Naive thymus-derived CD4-positive, alpha-beta T cell (primary cell): ENCODE measurements around the gene ARNT2. TPM values are rescaled to one million over a fixed set of nuclear protein-coding genes. Genes with fewer than 3 reads are reported as not detected.

ENCODE experiments used
- ATAC-seq: fragments of 150-1000 bp; cut with Tn5 transposase; 2 replicates; pipeline ENCODE4 v1.10.0; 2021; ENCODE audit warnings: mild to moderate bottlenecking, moderate library complexity
- CTCF ChIA-PET: fragments of 350-600 bp; sonication (Branson Sonifier 250); formaldehyde crosslinking; loops from one replicate; lab custom pipeline; 2021; ENCODE audit warnings: antibody characterized with exemption; lab: Charles Lee
- POLR2A ChIA-PET: fragments of 350-600 bp; sonication (Branson Sonifier 250); formaldehyde crosslinking; loops from one replicate; lab custom pipeline; 2021; ENCODE audit warnings: antibody characterized with exemption, inconsistent platforms; lab: Charles Lee
- DNase-seq, 9 donors: peaks; one replicate each; pipeline versions ENCODE4 v3.0.0 to v3.0.0-alpha.2; 2020 to 2022; ENCODE audit warnings: mixed read lengths in 1 of 9
- H3K27ac ChIP-seq: one replicate; pipeline ENCODE4 v1.7.0; 2013; ENCODE audit warnings: mild to moderate bottlenecking, low read depth, low read length, moderate library complexity
- H3K27me3 ChIP-seq, 2 donors: one replicate each; pipeline ENCODE4 v1.7.0; 2013; ENCODE audit warnings: low read length in 2 of 2, mild to moderate bottlenecking in 2 of 2, moderate library complexity in 2 of 2; ENCODE audit not compliant: control insufficient read depth in 2 of 2, insufficient read depth in 2 of 2
- H3K36me3 ChIP-seq, 3 experiments: 1 replicate in 2 of 3; 2 replicates in 1 of 3; pipeline ENCODE4 v1.7.0; 2013; ENCODE audit warnings: low read length in 3 of 3, mild to moderate bottlenecking in 3 of 3, moderate library complexity in 1 of 3; ENCODE audit not compliant: insufficient read depth in 3 of 3, control insufficient read depth in 2 of 3
- H3K4me1 ChIP-seq, 2 donors: one replicate each; pipeline ENCODE4 v1.7.0; 2013; ENCODE audit warnings: low read length in 2 of 2, mild to moderate bottlenecking in 2 of 2, moderate library complexity in 1 of 2; ENCODE audit not compliant: control insufficient read depth in 2 of 2, insufficient read depth in 2 of 2
- H3K4me3 ChIP-seq: 2 replicates; pipeline ENCODE4 v1.7.0; 2013; ENCODE audit warnings: mild to moderate bottlenecking, low read length
- H3K9me3 ChIP-seq, 3 experiments: 1 replicate in 2 of 3; 2 replicates in 1 of 3; pipeline ENCODE4 v1.7.0; 2013; ENCODE audit warnings: low read length in 3 of 3; ENCODE audit not compliant: control insufficient read depth in 2 of 3
- H3K27ac Mint-ChIP-seq, 9 donors: one replicate each; pipeline ENCODE4 v1.8.0; 2020 to 2022; ENCODE audit warnings: mixed read lengths in 9 of 9, mild to moderate bottlenecking in 8 of 9, moderate library complexity in 5 of 9, inconsistent platforms in 2 of 9
- H3K27me3 Mint-ChIP-seq, 5 donors: one replicate each; pipeline ENCODE4 v1.8.0; 2021 to 2022; ENCODE audit warnings: mixed read lengths in 5 of 5, mild to moderate bottlenecking in 1 of 5
- H3K36me3 Mint-ChIP-seq, 5 donors: one replicate each; pipeline ENCODE4 v1.8.0; 2020 to 2022; ENCODE audit warnings: mixed read lengths in 5 of 5, mild to moderate bottlenecking in 3 of 5, inconsistent platforms in 1 of 5
- H3K4me1 Mint-ChIP-seq, 7 donors: one replicate each; pipeline ENCODE4 v1.8.0; 2020 to 2022; ENCODE audit warnings: mixed read lengths in 7 of 7, mild to moderate bottlenecking in 3 of 7, inconsistent platforms in 1 of 7
- H3K4me3 Mint-ChIP-seq, 10 donors: one replicate each; pipeline ENCODE4 v1.8.0; 2020 to 2022; ENCODE audit warnings: mild to moderate bottlenecking in 10 of 10, mixed read lengths in 10 of 10, moderate library complexity in 6 of 10, inconsistent platforms in 2 of 10
- H3K9me3 Mint-ChIP-seq, 11 donors: one replicate each; pipeline ENCODE4 v1.8.0; 2020 to 2022; ENCODE audit warnings: mixed read lengths in 11 of 11, mild to moderate bottlenecking in 4 of 11, inconsistent platforms in 1 of 11, moderate library complexity in 1 of 11
- intact Hi-C, 2 donors: fragments of 100-400 bp; cut with micrococcal nuclease; formaldehyde crosslinking; loops; one replicate each; pipeline ENCODE4 v1.15.1; 2023
- polyA plus RNA-seq, 2 donors: library from polyadenylated mRNA; unstranded; fragments of 300-500 nt; fragmentation: Illumina TruSeq; gene quantifications; one replicate each; pipeline ENCODE4 v1.2.3, GENCODE V29; 2021
- total RNA-seq, 6 experiments: library from RNA in 5 of 6; stranded (reverse) in 5 of 6; gene quantifications; 1 replicate in 5 of 6; 2 replicates in 1 of 6; pipeline ENCODE4 v1.2.3 and lab custom pipeline; 2021 to 2026

Gene ARNT2
- total and polyA plus RNA-seq, 7 experiments from 2014 or later = not detected

- Mint-ChIP-seq H3K27ac (peak overlapping the region in 1 of 9 donors; percentile 20), H3K9me3 (no peaks in the 10 kb centered on the region), H3K36me3 (no peaks in the 10 kb centered on the region), H3K4me1 (peaks cover 0 to 1% (median 0%) of the 10 kb centered on the region in 7 donors), H3K27me3 (peaks cover 0 to 6% (median 0%) of the 10 kb centered on the region in 5 donors), H3K4me3 (no peak overlapping the region)
- DNase-seq (no peak), ATAC-seq (no peak)
- CTCF ChIA-PET = no interaction called here
- intact Hi-C loops = no loop called here
- no peaks in the 10 kb centered on the region for H3K27me3 ChIP-seq
- no peaks in the 10 kb centered on the region for H3K4me1 ChIP-seq
- H3K27ac ChIP-seq = no peak overlapping the region
- no peaks in the 10 kb centered on the region for H3K9me3 ChIP-seq
- POLR2A ChIA-PET = no interaction called here
- H3K36me3 ChIP-seq = no peaks in the 10 kb centered on the region
- no peak overlapping the region for H3K4me3 ChIP-seq
Observed at GRCh38 chr15:80591938-80592825, 188.0 kb downstream of the ARNT2 start.

GRCh38 chr15:80593486-80594030 lies 189.4 kb downstream of the ARNT2 start:
- Mint-ChIP-seq H3K27me3 (peaks cover 0 to 8% (median 0%) of the 10 kb centered on the region in 5 donors), H3K27ac (no peak overlapping the region), H3K4me1 (no peaks in the 10 kb centered on the region), H3K9me3 (no peaks in the 10 kb centered on the region), H3K4me3 (no peak overlapping the region), H3K36me3 (no peaks in the 10 kb centered on the region)
- H3K36me3 ChIP-seq = no peaks in the 10 kb centered on the region
- no peak for DNase-seq
- H3K9me3 ChIP-seq = no peaks in the 10 kb centered on the region
- H3K4me1 ChIP-seq = no peaks in the 10 kb centered on the region
- CTCF ChIA-PET = no interaction called here
- H3K27me3 ChIP-seq = no peaks in the 10 kb centered on the region
- H3K4me3 ChIP-seq = no peak overlapping the region
- intact Hi-C loops = no loop called here
- ATAC-seq = no peak
- POLR2A ChIA-PET = no interaction called here
- no peak overlapping the region for H3K27ac ChIP-seq

- ChIA-PET POLR2A (no interaction called here), CTCF (no interaction called here)
- Histone ChIP-seq H3K27ac (no peak overlapping the region), H3K9me3 (no peaks in the 10 kb centered on the region), H3K36me3 (no peaks in the 10 kb centered on the region), H3K27me3 (no peaks in the 10 kb centered on the region), H3K4me1 (no peaks in the 10 kb centered on the region), H3K4me3 (no peak overlapping the region)
- Mint-ChIP-seq H3K9me3 (no peaks in the 10 kb centered on the region), H3K36me3 (no peaks in the 10 kb centered on the region), H3K4me1 (no peaks in the 10 kb centered on the region), H3K27ac (no peak overlapping the region), H3K27me3 (peaks cover 0 to 14% (median 7%) of the 10 kb centered on the region in 5 donors), H3K4me3 (no peak overlapping the region)
- DNase-seq (no peak), ATAC-seq (no peak)
- intact Hi-C loops = no loop called here
Observed at GRCh38 chr15:80594091-80594889, 190.1 kb downstream of the ARNT2 start.

GRCh38 chr15:80595396-80595795 lies 191.2 kb downstream of the ARNT2 start:
- intact Hi-C loops = no loop called here
- Mint-ChIP-seq H3K4me3 (no peak overlapping the region), H3K4me1 (no peaks in the 10 kb centered on the region), H3K27me3 (peaks cover 3 to 18% (median 10%) of the 10 kb centered on the region in 5 donors), H3K9me3 (no peaks in the 10 kb centered on the region), H3K27ac (no peak overlapping the region), H3K36me3 (no peaks in the 10 kb centered on the region)
- ChIA-PET POLR2A (no interaction called here), CTCF (no interaction called here)
- Histone ChIP-seq H3K4me3 (no peak overlapping the region), H3K27ac (no peak overlapping the region), H3K36me3 (no peaks in the 10 kb centered on the region), H3K27me3 (no peaks in the 10 kb centered on the region), H3K4me1 (no peaks in the 10 kb centered on the region), H3K9me3 (no peaks in the 10 kb centered on the region)
- no peak for ATAC-seq
- DNase-seq = no peak

- H3K4me3 ChIP-seq = no peak overlapping the region
- no peak overlapping the region for H3K27ac Mint-ChIP-seq
- ATAC-seq (no peak), DNase-seq (no peak)
- H3K27me3 Mint-ChIP-seq = peaks cover 6 to 21% (median 13%) of the 10 kb centered on the region in 5 donors
- H3K27ac ChIP-seq = no peak overlapping the region
- H3K4me1 Mint-ChIP-seq = no peaks in the 10 kb centered on the region
- intact Hi-C loops = no loop called here
- H3K27me3 ChIP-seq = peaks cover 0 to 3% of the 10 kb centered on the region in 2 donors
- no peaks in the 10 kb centered on the region for H3K36me3 ChIP-seq
- peaks cover 0 to 4% (median 0%) of the 10 kb centered on the region in 11 donors for H3K9me3 Mint-ChIP-seq
- CTCF ChIA-PET = no interaction called here
- POLR2A ChIA-PET = no interaction called here
- H3K4me1 ChIP-seq = no peaks in the 10 kb centered on the region
- H3K9me3 ChIP-seq = no peaks in the 10 kb centered on the region
- no peak overlapping the region for H3K4me3 Mint-ChIP-seq
- no peaks in the 10 kb centered on the region for H3K36me3 Mint-ChIP-seq
Observed at GRCh38 chr15:80596521-80596976, 192.4 kb downstream of the ARNT2 start.

- Histone ChIP-seq H3K36me3 (no peaks in the 10 kb centered on the region), H3K9me3 (no peaks in the 10 kb centered on the region), H3K4me3 (no peak overlapping the region), H3K27ac (no peak overlapping the region), H3K4me1 (no peaks in the 10 kb centered on the region), H3K27me3 (peaks cover 0 to 3% of the 10 kb centered on the region in 2 donors)
- Mint-ChIP-seq H3K36me3 (no peaks in the 10 kb centered on the region), H3K4me3 (no peak overlapping the region), H3K9me3 (peaks cover 0 to 4% (median 0%) of the 10 kb centered on the region in 11 donors), H3K27me3 (peaks cover 6 to 21% (median 13%) of the 10 kb centered on the region in 5 donors), H3K27ac (no peak overlapping the region), H3K4me1 (no peaks in the 10 kb centered on the region)
- ATAC-seq (no peak), DNase-seq (no peak)
- ChIA-PET POLR2A (no interaction called here), CTCF (no interaction called here)
- intact Hi-C loops = no loop called here
Observed at GRCh38 chr15:80597076-80597475, 192.9 kb downstream of the ARNT2 start.
